ENCODE measurements around the gene BMS1. TPM values are rescaled to one million over a fixed set of nuclear protein-coding genes. Genes with fewer than 3 reads are reported as not detected.
"Not testable (repeated sequence)": the region's sequence is repeated elsewhere in the genome, so short reads cannot be mapped to it uniquely, and the experiment has no call there.

BMS1 gene, protein sequence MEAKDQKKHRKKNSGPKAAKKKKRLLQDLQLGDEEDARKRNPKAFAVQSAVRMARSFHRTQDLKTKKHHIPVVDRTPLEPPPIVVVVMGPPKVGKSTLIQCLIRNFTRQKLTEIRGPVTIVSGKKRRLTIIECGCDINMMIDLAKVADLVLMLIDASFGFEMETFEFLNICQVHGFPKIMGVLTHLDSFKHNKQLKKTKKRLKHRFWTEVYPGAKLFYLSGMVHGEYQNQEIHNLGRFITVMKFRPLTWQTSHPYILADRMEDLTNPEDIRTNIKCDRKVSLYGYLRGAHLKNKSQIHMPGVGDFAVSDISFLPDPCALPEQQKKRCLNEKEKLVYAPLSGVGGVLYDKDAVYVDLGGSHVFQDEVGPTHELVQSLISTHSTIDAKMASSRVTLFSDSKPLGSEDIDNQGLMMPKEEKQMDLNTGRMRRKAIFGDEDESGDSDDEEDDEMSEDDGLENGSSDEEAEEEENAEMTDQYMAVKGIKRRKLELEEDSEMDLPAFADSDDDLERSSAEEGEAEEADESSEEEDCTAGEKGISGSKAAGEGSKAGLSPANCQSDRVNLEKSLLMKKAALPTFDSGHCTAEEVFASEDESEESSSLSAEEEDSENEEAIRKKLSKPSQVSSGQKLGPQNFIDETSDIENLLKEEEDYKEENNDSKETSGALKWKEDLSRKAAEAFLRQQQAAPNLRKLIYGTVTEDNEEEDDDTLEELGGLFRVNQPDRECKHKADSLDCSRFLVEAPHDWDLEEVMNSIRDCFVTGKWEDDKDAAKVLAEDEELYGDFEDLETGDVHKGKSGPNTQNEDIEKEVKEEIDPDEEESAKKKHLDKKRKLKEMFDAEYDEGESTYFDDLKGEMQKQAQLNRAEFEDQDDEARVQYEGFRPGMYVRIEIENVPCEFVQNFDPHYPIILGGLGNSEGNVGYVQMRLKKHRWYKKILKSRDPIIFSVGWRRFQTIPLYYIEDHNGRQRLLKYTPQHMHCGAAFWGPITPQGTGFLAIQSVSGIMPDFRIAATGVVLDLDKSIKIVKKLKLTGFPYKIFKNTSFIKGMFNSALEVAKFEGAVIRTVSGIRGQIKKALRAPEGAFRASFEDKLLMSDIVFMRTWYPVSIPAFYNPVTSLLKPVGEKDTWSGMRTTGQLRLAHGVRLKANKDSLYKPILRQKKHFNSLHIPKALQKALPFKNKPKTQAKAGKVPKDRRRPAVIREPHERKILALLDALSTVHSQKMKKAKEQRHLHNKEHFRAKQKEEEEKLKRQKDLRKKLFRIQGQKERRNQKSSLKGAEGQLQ
- polyA plus RNA-seq (2014; cell fraction: cytosol; rRNA removed), result 15.3 and 18.2 TPM in 2 replicates
- polyA plus RNA-seq (2014; cell fraction: nucleus; rRNA removed), result 9.9 and 16.4 TPM in 2 replicates

- peak; percentile 96 for DNase-seq (ENCODE audit: low spot score)
These were observed at the start of gene BMS1 for GRCh38 chr10:42782446-42783180. BMS1 (plus strand) TSS chr10:42782795; CDS start chr10:42784395, 1,600 bp downstream.

DNA sequence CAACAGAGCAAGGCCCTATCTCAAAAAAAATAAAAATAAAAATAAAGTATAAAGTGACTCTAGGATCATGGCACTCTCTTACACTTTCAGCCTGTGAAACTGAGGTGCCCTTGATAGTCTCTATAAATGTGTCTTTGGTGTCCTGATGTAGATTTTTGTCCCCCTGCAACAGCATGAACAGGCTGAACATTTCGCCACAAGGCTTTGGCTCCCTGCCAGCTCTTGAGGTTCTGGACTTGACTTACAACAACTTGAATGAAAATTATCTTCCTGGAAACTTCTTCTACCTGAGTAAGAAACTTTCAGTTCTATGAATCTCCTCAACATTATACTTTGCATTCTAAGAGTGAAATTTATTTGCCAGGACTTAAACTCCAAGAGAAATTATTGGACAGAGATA is 48.1 kb upstream of the BMS1 start:
- no peak for DNase-seq (ENCODE audit: low spot score)

DNA sequence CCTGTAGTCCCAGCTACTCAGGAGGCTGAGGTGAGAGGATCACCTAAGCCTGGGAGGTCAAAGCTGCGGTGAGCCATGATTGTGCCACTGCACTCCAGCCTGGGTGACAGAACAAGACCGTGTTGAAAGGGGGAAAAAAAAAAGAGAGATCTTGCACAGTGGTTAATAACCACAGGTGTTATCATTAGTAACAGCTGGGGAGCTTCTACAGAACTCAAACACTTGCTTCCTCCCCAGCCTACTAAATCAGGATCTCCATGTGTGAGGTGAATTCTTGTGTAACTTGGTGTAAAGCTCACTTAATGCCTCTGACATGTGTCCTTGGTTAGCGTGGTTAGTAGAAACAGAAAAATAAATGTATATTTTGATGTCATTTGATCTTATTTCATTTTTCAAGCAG is 43.9 kb upstream of the BMS1 start:
- no peak for DNase-seq (ENCODE audit: low spot score)

DNA sequence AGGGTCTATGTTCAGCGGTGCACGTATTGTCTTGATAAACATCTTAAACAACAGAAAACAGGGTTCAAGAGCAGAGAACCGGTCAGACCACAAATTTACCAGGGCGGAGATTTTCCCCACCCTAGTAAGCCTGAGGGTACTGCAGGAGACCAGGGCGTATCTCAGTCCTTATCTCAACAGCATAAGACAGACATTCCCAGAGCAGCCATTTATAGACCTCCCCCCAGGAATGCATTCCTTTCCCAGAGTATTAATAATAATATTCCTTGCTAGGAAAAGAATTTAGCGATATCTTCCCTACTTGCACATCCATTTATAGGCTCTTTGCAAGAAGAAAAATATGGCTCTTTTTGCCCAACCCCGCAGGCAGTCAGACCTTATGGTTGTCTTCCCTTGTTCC is 41.1 kb upstream of the BMS1 start:
- DNase-seq (ENCODE audit: low spot score), result not testable (repeated sequence)

GRCh38 chr10:42743697-42744096 is 38.9 kb upstream of the BMS1 start:
- no peak for DNase-seq (ENCODE audit: low spot score)

GRCh38 chr10:42744134-42744701 is 38.4 kb upstream of the BMS1 start:
- no peak for DNase-seq (ENCODE audit: low spot score)

DNA sequence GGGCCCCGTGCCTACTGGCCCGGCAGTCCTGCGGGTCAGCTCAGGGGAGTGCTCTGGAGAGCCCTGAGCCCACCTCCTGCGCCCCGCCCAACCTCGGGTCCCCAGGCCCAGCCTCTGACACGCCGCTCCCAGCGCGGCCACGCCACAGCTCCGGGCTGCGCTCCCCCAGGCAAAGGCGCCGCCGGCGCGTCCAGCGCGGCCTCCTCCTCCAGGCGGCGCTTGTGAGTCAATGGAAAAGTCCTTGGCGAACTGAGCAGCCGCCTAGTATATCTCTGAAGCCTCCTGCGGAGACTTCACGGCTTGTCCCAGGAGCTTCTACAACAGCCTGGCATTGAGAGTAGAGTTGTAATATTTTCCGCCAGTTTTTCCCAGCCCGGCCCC is 29.5 kb upstream of the BMS1 start:
- DNase-seq (ENCODE audit: low spot score), result peak; percentile 81

DNA sequence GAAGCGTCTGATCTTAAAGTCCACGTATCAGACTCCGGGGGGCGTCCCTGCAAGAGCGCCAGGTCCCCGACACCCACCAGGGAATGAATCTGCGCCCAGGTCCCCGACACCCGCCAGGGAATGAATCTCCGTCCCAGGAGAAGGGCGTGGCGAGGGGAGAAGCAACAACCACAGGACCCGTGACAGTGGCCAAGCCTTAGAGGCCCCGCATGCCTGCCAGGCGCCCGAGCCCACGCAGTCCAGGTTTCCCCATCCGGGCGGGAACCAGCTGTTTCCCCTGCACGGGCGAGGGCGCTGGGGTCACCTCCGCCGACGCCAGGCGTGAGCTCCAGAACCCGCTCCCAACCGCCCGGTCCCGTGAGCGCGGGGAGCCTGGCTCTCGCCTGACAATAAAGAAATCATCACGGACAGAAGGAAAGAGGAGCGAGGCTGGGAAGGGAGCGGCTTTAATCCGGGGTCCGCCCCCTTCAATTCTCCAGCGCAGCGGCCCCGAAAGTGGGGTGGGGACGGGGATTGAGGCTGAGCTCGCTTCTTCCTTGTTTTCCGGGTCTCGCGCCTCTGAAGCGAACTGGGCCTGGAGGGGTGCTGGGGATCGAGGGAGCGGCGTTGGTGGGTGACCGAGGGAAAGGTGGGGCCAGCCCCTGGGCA is 29.0 kb upstream of the BMS1 start:
- no peak for DNase-seq (ENCODE audit: low spot score)

- peak; percentile 27 for DNase-seq (ENCODE audit: low spot score)
These were observed 28.2 kb upstream of the BMS1 start for GRCh38 chr10:42754155-42755027.

GRCh38 chr10:42755028-42755451 is 27.6 kb upstream of the BMS1 start:
- no peak for DNase-seq (ENCODE audit: low spot score)

- no peak for DNase-seq (ENCODE audit: low spot score)
These were observed 27.0 kb upstream of the BMS1 start for GRCh38 chr10:42755556-42756093.

GRCh38 chr10:42767906-42768305 is 14.7 kb upstream of the BMS1 start:
- DNase-seq (ENCODE audit: low spot score), result no peak

DNA sequence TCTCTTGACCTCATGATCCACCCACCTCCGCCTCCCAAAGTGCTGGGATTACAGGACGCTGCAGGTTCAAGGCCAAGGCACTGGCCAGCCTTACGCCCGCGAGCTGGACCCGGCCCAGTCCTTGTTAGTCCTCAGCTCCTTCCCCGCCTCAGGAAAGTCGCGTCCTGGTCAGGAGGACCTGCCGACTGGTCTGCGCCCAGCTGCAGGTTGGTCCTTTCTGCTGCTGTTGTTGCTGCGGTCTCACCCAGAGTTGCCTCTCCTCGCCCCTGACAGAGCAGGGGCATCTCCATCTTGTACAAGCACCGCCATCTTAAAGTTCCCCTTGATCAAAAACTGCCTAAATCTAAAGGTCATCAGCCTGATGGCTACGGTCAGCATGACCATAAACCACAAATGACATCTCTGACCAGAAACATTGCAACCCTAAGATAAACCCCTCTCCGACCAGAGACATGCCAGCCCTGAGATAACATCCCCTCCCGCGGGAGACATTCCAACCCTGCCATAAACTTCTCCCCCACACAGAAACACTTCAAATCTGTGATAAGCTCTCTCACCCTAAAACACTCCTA is 13.9 kb upstream of the BMS1 start:
- no peak for DNase-seq (ENCODE audit: low spot score)

- DNase-seq (ENCODE audit: low spot score), result no peak
These were observed 13.4 kb upstream of the BMS1 start for GRCh38 chr10:42769173-42769572.

GRCh38 chr10:42769673-42770072 is 12.9 kb upstream of the BMS1 start:
- peak; percentile 44 for DNase-seq (ENCODE audit: low spot score)

DNA sequence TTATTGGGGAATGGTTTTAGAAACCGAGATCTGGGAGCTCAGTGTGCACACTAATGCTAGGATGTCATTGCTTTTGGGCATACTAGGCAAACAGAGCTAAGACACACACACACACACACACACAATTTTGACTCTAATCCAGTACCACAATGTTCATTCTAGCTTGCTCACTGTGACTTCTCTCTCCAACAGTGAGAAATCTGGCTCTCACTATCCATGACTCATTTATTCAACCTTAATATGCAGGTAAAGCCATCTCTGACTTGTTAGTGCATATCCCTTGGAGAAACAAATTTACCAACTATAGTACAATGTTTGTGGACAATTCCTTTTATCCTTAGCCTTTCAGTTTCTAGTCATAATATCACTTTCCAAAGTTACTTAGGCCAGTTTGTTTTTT is 5.9 kb upstream of the BMS1 start:
- DNase-seq (ENCODE audit: low spot score), result no peak

DNA sequence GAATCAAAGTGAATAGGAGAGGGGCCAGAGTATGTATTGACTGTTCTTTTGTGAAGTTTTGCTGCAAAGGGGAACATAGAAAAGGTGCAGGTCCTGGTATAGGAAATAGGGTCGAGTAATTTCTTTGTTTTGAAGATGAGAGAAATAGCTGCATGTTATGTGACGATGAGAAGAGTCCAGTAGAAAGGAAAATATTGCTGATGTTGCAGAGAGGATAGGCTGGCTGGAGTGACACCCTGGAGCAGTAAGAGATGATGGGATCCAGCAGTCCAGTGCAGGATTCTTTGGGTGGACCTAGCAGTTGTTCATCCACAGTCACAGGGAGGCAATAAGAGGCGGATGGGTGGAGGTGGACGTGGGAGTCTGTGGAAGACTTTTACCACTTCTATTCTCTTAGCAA is 2.1 kb upstream of the BMS1 start:
- DNase-seq (ENCODE audit: low spot score), result no peak

GRCh38 chr10:42781893-42782445 is 626 bp upstream of the BMS1 start:
- no peak for DNase-seq (ENCODE audit: low spot score)

Measured in SK-N-DZ (cell line).